ENCODE results near the gene TNRC18.
"Not testable (repeated sequence)": the region's sequence is repeated elsewhere in the genome, so short reads cannot be mapped to it uniquely, and the experiment has no call there.

The TNRC18 gene

GRCh38 chr7:5423306-5423975 is at the start of gene TNRC18:
Gene TNRC18 (minus strand): TSS chr7:5423834. CDS start chr7:5421246, 2,588 bp downstream.
- no peaks in the 10 kb centered on the region for H3K36me3 ChIP-seq (ENCODE audit: control insufficient read depth in 5 of 5, insufficient read depth in 5 of 5, low read length in 5 of 5)
- peak within 1 kb of the TSS; percentile 93 for H3K27ac ChIP-seq (ENCODE audit: low read depth, low read length)
- H3K27me3 ChIP-seq (ENCODE audit: control insufficient read depth in 5 of 5, insufficient read depth in 4 of 5, low read length in 5 of 5): no peaks in the 10 kb centered on the region
- H3K4me1 ChIP-seq (ENCODE audit: control insufficient read depth in 5 of 5, insufficient read depth in 5 of 5, low read length in 5 of 5): peaks cover 4 to 64% (median 41%) of the 10 kb centered on the region in 5 donors
- peak within 1 kb of the TSS; percentile 92 to 97 (median 94) for H3K4me3 ChIP-seq (ENCODE audit: low read depth in 1 of 5, low read length in 5 of 5)
- H3K9ac ChIP-seq (ENCODE audit: low read length in 5 of 5): peak within 1 kb of the TSS; percentile 81 to 88 (median 87)
- no peaks in the 10 kb centered on the region for H3K9me3 ChIP-seq (ENCODE audit: control insufficient read depth in 5 of 5, low read length in 5 of 5)

- peaks cover 1 to 9% (median 3%) of the 10 kb centered on the region in 5 donors for H3K4me1 ChIP-seq (ENCODE audit: control insufficient read depth in 5 of 5, insufficient read depth in 5 of 5, low read length in 5 of 5)
- no peak overlapping the region for H3K9ac ChIP-seq (ENCODE audit: low read length in 5 of 5)
- no peak overlapping the region for H3K27ac ChIP-seq (ENCODE audit: low read depth, low read length)
- peaks cover 0 to 4% (median 0%) of the 10 kb centered on the region in 5 donors for H3K36me3 ChIP-seq (ENCODE audit: control insufficient read depth in 5 of 5, insufficient read depth in 5 of 5, low read length in 5 of 5)
- H3K4me3 ChIP-seq (ENCODE audit: low read depth in 1 of 5, low read length in 5 of 5): no peak overlapping the region
- H3K9me3 ChIP-seq (ENCODE audit: control insufficient read depth in 5 of 5, low read length in 5 of 5): peaks cover 0 to 13% (median 8%) of the 10 kb centered on the region in 5 donors
- no peaks in the 10 kb centered on the region for H3K27me3 ChIP-seq (ENCODE audit: control insufficient read depth in 5 of 5, insufficient read depth in 4 of 5, low read length in 5 of 5)
Measured at GRCh38 chr7:5472432-5473315, 49.0 kb upstream of the TNRC18 start.

GRCh38 chr7:5471623-5472022 is 48.0 kb upstream of the TNRC18 start:
- not testable (repeated sequence) for H3K4me1 ChIP-seq (ENCODE audit: control insufficient read depth in 5 of 5, insufficient read depth in 5 of 5, low read length in 5 of 5); H3K9ac ChIP-seq (ENCODE audit: low read length in 5 of 5); H3K27me3 ChIP-seq (ENCODE audit: control insufficient read depth in 5 of 5, insufficient read depth in 4 of 5, low read length in 5 of 5); H3K4me3 ChIP-seq (ENCODE audit: low read depth in 1 of 5, low read length in 5 of 5); H3K27ac ChIP-seq (ENCODE audit: low read depth, low read length); H3K36me3 ChIP-seq (ENCODE audit: control insufficient read depth in 5 of 5, insufficient read depth in 5 of 5, low read length in 5 of 5)
- H3K9me3 ChIP-seq (ENCODE audit: control insufficient read depth in 5 of 5, low read length in 5 of 5): peaks cover 0 to 13% (median 8%) of the 10 kb centered on the region in 5 donors

- H3K9me3 ChIP-seq (ENCODE audit: control insufficient read depth in 5 of 5, low read length in 5 of 5): peaks cover 0 to 13% (median 8%) of the 10 kb centered on the region in 5 donors
- peaks cover 0 to 7% (median 1%) of the 10 kb centered on the region in 5 donors for H3K4me1 ChIP-seq (ENCODE audit: control insufficient read depth in 5 of 5, insufficient read depth in 5 of 5, low read length in 5 of 5)
- H3K4me3 ChIP-seq (ENCODE audit: low read depth in 1 of 5, low read length in 5 of 5): no peak overlapping the region
- no peak overlapping the region for H3K9ac ChIP-seq (ENCODE audit: low read length in 5 of 5)
- peaks cover 0 to 4% (median 0%) of the 10 kb centered on the region in 5 donors for H3K36me3 ChIP-seq (ENCODE audit: control insufficient read depth in 5 of 5, insufficient read depth in 5 of 5, low read length in 5 of 5)
- no peak overlapping the region for H3K27ac ChIP-seq (ENCODE audit: low read depth, low read length)
- H3K27me3 ChIP-seq (ENCODE audit: control insufficient read depth in 5 of 5, insufficient read depth in 4 of 5, low read length in 5 of 5): no peaks in the 10 kb centered on the region
Measured at GRCh38 chr7:5470816-5471215, 47.2 kb upstream of the TNRC18 start.

GRCh38 chr7:5470167-5470532 is 46.5 kb upstream of the TNRC18 start:
- peaks cover 0 to 13% (median 8%) of the 10 kb centered on the region in 5 donors for H3K9me3 ChIP-seq (ENCODE audit: control insufficient read depth in 5 of 5, low read length in 5 of 5)
- no peak overlapping the region for H3K27ac ChIP-seq (ENCODE audit: low read depth, low read length)
- H3K27me3 ChIP-seq (ENCODE audit: control insufficient read depth in 5 of 5, insufficient read depth in 4 of 5, low read length in 5 of 5): no peaks in the 10 kb centered on the region
- H3K4me1 ChIP-seq (ENCODE audit: control insufficient read depth in 5 of 5, insufficient read depth in 5 of 5, low read length in 5 of 5): peaks cover 0 to 7% (median 1%) of the 10 kb centered on the region in 5 donors
- H3K9ac ChIP-seq (ENCODE audit: low read length in 5 of 5): no peak overlapping the region
- peaks cover 0 to 4% (median 0%) of the 10 kb centered on the region in 5 donors for H3K36me3 ChIP-seq (ENCODE audit: control insufficient read depth in 5 of 5, insufficient read depth in 5 of 5, low read length in 5 of 5)
- no peak overlapping the region for H3K4me3 ChIP-seq (ENCODE audit: low read depth in 1 of 5, low read length in 5 of 5)

- H3K36me3 ChIP-seq (ENCODE audit: control insufficient read depth in 5 of 5, insufficient read depth in 5 of 5, low read length in 5 of 5): peaks cover 0 to 4% (median 0%) of the 10 kb centered on the region in 5 donors
- H3K27me3 ChIP-seq (ENCODE audit: control insufficient read depth in 5 of 5, insufficient read depth in 4 of 5, low read length in 5 of 5): no peaks in the 10 kb centered on the region
- H3K27ac ChIP-seq (ENCODE audit: low read depth, low read length): no peak overlapping the region
- H3K4me1 ChIP-seq (ENCODE audit: control insufficient read depth in 5 of 5, insufficient read depth in 5 of 5, low read length in 5 of 5): peaks cover 0 to 7% (median 1%) of the 10 kb centered on the region in 5 donors
- H3K9ac ChIP-seq (ENCODE audit: low read length in 5 of 5): no peak overlapping the region
- peaks cover 0 to 13% (median 8%) of the 10 kb centered on the region in 5 donors for H3K9me3 ChIP-seq (ENCODE audit: control insufficient read depth in 5 of 5, low read length in 5 of 5)
- no peak overlapping the region for H3K4me3 ChIP-seq (ENCODE audit: low read depth in 1 of 5, low read length in 5 of 5)
Measured at GRCh38 chr7:5469375-5470166, 45.9 kb upstream of the TNRC18 start.

GRCh38 chr7:5467645-5468044 is 44.0 kb upstream of the TNRC18 start:
- Histone ChIP-seq H3K9me3 (ENCODE audit: control insufficient read depth in 5 of 5, low read length in 5 of 5) (peaks cover 0 to 9% (median 7%) of the 10 kb centered on the region in 5 donors), H3K9ac (ENCODE audit: low read length in 5 of 5) (no peak overlapping the region), H3K4me1 (ENCODE audit: control insufficient read depth in 5 of 5, insufficient read depth in 5 of 5, low read length in 5 of 5) (peaks cover 0 to 7% (median 1%) of the 10 kb centered on the region in 5 donors), H3K27me3 (ENCODE audit: control insufficient read depth in 5 of 5, insufficient read depth in 4 of 5, low read length in 5 of 5) (no peaks in the 10 kb centered on the region), H3K4me3 (ENCODE audit: low read depth in 1 of 5, low read length in 5 of 5) (no peak overlapping the region), H3K27ac (ENCODE audit: low read depth, low read length) (no peak overlapping the region), H3K36me3 (ENCODE audit: control insufficient read depth in 5 of 5, insufficient read depth in 5 of 5, low read length in 5 of 5) (peaks cover 0 to 4% (median 0%) of the 10 kb centered on the region in 5 donors)

GRCh38 chr7:5466551-5466950 is 42.9 kb upstream of the TNRC18 start:
- Histone ChIP-seq H3K4me3 (ENCODE audit: low read depth in 1 of 5, low read length in 5 of 5) (no peak overlapping the region), H3K27me3 (ENCODE audit: control insufficient read depth in 5 of 5, insufficient read depth in 4 of 5, low read length in 5 of 5) (no peaks in the 10 kb centered on the region), H3K9ac (ENCODE audit: low read length in 5 of 5) (no peak overlapping the region), H3K36me3 (ENCODE audit: control insufficient read depth in 5 of 5, insufficient read depth in 5 of 5, low read length in 5 of 5) (peaks cover 0 to 4% (median 0%) of the 10 kb centered on the region in 5 donors), H3K4me1 (ENCODE audit: control insufficient read depth in 5 of 5, insufficient read depth in 5 of 5, low read length in 5 of 5) (peaks cover 0 to 7% (median 1%) of the 10 kb centered on the region in 5 donors), H3K27ac (ENCODE audit: low read depth, low read length) (no peak overlapping the region), H3K9me3 (ENCODE audit: control insufficient read depth in 5 of 5, low read length in 5 of 5) (no peaks in the 10 kb centered on the region)

- Histone ChIP-seq H3K4me3 (ENCODE audit: low read depth in 1 of 5, low read length in 5 of 5) (no peak overlapping the region), H3K9ac (ENCODE audit: low read length in 5 of 5) (no peak overlapping the region), H3K9me3 (ENCODE audit: control insufficient read depth in 5 of 5, low read length in 5 of 5) (no peaks in the 10 kb centered on the region), H3K27me3 (ENCODE audit: control insufficient read depth in 5 of 5, insufficient read depth in 4 of 5, low read length in 5 of 5) (no peaks in the 10 kb centered on the region), H3K36me3 (ENCODE audit: control insufficient read depth in 5 of 5, insufficient read depth in 5 of 5, low read length in 5 of 5) (no peaks in the 10 kb centered on the region), H3K4me1 (ENCODE audit: control insufficient read depth in 5 of 5, insufficient read depth in 5 of 5, low read length in 5 of 5) (peaks cover 0 to 4% (median 2%) of the 10 kb centered on the region in 5 donors), H3K27ac (ENCODE audit: low read depth, low read length) (no peak overlapping the region)
Measured at GRCh38 chr7:5463031-5463430, 39.4 kb upstream of the TNRC18 start.
